T-helper 22 cell (primary cell): Measurements from ENCODE around the gene LORICRIN.
"Not testable (repeated sequence)": the region's sequence is repeated elsewhere in the genome, so short reads cannot be mapped to it uniquely, and the experiment has no call there.

Experiments
- DNase-seq: peaks from one replicate; pipeline ENCODE4 v3.0.0-alpha.2; 2020; ENCODE audit warnings: low read depth

LORICRIN gene, protein sequence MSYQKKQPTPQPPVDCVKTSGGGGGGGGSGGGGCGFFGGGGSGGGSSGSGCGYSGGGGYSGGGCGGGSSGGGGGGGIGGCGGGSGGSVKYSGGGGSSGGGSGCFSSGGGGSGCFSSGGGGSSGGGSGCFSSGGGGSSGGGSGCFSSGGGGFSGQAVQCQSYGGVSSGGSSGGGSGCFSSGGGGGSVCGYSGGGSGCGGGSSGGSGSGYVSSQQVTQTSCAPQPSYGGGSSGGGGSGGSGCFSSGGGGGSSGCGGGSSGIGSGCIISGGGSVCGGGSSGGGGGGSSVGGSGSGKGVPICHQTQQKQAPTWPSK

GRCh38 chr1:153259387-153259786 lies at the start of gene LORICRIN:
TSS of gene LORICRIN (plus strand) at chr1:153259687. CDS start at chr1:153260950, 1,263 bp downstream.
- no peak for DNase-seq

DNA sequence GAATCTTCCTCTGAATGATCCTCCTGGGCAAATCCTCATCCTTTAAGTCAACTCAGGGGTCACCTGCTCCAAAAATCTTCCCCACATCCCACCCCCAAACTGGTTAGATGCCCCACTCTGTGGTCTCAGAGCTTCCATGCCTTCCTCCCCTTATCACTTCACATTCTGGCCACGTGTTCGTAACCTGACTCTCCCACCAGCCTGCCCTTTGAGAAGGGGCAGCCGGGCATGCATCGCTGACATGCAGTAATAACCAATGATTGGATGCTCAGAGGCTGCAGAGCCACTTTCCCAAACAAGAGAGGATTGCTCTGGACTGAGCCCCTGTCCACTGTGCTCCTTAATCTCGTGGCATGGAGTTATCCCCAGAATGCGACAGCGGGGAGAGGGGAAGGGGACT lies 49.3 kb upstream of the LORICRIN start:
- DNase-seq = no peak

- no peak for DNase-seq
These were observed 47.3 kb upstream of the LORICRIN start for GRCh38 chr1:153212201-153212600.

GRCh38 chr1:153213519-153213918 lies 46.0 kb upstream of the LORICRIN start:
- DNase-seq = no peak

- no peak for DNase-seq
These were observed 42.3 kb upstream of the LORICRIN start, which contains the start of gene PRR9 for GRCh38 chr1:153217212-153217611. TSS of gene PRR9 (plus strand) at chr1:153217584. CDS start at chr1:153218145, 561 bp downstream.

GRCh38 chr1:153217744-153218416 lies 41.6 kb upstream of the LORICRIN start:
- no peak for DNase-seq

- no peak for DNase-seq
These were observed 38.7 kb upstream of the LORICRIN start for GRCh38 chr1:153220606-153221303.

DNA sequence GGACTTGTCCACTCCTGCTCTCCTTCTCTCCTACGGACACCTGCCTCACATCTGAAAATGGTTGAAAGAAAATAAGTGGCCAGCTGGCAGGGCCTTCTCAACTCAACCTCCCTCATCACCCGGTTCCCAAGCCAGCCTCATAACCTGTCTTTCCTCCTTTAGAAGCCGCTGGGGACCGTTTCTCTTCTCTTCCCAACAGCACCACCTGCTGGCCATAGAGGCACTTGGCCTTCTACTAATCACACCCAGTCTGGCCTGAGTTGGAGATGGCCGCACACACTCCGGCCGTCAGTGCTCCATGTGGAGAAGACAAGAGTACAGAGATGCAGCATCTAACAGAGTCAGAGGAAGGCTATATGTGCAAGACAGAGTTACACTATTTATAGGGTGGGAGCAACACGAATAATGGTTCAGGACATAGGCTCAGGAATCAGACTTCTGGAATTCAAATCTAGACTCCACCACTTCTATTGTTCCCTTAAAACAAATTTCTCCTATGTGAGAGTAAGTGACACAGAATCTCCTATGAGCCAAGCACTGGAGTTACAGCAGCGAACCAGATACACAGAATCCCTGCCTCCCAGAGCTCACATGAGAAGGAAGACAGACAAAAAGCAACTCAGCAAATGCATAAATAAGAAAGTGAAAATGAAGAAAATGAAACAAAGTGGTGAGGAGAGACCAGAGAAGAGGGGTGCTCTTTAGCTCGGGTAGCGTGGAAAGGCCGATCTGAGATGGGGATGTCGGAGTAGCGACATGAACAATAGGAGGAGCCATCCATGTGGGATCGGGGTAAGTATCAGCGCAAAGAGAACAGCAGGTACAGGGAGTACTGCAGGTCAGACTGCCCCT lies 36.2 kb upstream of the LORICRIN start:
- DNase-seq = not testable (repeated sequence)

GRCh38 chr1:153227810-153228209 lies 31.7 kb upstream of the LORICRIN start:
- DNase-seq = no peak

DNA sequence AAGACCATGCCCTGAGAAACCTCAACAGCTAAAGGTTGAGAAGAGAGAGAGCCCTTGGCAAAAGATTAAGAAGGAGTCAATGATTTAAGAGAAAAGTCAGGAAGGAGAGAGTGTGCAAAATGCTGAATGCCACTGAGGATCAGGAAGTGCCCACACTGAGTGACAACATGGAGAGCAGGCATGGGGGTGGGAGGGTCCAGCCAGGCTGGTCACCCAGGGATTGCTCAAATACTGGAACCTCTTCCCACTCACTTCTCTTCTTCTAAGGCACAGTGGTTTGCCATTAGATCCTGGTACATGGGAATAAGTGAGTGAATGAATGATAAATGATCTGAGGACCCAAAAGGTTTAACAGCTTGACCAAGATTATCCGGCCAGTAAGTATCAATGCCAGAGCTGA lies 31.0 kb upstream of the LORICRIN start:
- DNase-seq = no peak

DNA sequence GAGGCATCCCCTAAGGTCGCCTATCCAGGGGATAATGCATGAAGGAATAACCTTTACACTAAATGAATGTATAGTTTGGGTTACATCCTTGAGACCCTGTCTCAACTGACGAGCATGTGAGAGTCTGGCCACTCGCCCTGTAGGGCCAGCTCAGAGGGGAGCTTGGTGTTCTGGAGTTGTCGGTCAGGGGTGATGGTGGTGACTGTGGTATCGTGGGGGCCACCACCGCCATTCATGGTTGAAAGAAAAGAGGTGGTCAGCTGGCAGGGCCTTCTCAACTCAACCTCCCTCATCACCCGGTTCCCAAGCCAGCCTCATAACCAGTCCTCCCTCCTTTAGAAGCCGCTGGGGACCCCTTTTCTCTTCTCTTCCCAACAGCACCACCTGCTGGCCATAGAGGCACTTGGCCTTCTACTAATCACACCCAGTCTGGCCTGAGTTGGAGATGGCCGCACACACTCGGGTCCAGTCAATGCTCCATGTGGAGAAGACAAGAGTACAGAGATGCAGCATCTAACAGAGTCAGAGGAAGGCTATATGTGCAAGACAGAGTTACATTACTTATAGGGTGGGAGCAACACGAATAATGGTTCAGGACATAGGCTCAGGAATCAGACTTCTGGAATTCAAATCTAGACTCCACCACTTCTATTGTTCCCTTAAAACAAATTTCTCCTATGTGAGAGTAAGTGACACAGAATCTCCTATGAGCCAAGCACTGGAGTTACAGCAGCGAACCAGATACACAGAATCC lies 30.2 kb upstream of the LORICRIN start:
- not testable (repeated sequence) for DNase-seq

DNA sequence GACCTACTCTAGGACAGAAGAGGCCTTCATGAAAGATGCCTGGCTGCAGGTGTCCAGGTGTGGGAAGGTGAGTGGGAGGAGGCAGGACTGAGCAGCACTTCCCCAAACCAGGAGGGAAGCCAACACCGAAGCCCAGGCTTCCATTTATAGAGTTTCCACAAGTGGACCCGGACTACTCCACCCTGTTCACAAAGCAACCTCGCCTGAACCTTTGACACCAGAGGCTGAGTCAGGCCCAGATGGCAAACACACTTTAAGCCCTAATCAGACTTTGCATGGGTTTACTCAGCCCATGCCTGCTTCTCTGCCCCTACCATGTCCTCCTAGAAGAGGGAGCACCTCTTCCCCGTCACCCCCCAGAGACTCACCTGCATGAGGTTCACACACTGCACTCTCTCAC lies 28.1 kb upstream of the LORICRIN start:
- DNase-seq = no peak

DNA sequence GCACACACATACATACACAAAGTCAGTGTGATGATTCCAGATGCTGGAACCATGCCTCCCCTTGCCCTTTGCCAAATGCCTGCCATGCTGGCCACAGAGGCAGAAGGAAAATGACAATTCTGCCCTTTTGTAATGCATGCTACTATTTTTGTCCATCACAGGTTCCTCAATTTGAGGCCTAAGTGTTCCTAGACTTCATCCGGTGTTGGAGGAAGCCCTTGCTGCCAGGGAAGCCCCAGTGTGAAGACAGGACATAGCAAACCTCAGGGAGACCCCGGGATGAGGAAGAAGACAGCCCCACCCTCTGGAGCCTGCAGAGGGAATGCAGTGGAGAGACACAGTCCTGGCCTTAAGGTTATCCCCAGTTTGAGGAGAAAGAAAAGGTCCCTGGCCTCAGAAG lies 27.7 kb upstream of the LORICRIN start:
- DNase-seq = no peak

DNA sequence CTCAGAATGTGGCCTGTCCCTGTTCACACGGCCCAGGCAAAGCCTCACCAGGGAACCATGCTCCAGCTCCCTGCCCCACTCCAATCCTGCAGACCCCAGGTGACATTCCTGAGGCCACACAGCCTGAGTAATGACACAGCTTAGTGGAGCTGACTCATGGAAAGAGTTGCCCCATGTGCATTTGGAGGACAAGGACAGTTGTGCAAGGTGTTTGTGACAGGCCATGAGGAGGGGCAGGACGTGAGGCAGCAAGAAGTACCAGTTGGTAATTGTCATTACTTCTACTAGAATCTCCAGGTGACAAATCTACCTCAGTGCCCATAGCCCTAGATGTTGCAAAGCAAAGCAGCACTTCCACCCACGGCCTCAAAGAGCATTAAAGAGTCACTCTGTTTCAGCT lies 26.9 kb upstream of the LORICRIN start:
- DNase-seq = no peak

GRCh38 chr1:153233448-153233847 lies 26.0 kb upstream of the LORICRIN start:
- no peak for DNase-seq

DNA sequence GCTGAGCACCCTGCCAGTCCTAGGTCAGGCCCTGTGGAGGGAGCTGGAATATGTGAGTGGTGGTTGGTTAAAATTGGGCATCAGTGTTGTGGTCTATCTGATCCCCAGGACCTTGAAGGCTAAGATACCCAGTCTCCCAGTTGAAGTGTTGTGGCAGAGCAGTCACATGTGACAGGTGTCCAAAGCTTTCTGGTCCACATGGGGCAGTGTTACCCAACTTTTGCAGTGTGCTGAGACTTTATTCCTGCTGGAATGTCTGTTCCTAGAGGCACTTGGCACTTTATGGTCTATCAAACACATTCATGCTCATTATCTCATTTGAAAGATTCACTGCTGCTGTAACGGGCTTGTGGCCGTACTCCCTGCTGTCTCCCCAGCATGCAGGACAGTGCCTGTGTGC lies 21.0 kb upstream of the LORICRIN start:
- DNase-seq = no peak

GRCh38 chr1:153242160-153242559 lies 17.3 kb upstream of the LORICRIN start:
- DNase-seq = no peak

DNA sequence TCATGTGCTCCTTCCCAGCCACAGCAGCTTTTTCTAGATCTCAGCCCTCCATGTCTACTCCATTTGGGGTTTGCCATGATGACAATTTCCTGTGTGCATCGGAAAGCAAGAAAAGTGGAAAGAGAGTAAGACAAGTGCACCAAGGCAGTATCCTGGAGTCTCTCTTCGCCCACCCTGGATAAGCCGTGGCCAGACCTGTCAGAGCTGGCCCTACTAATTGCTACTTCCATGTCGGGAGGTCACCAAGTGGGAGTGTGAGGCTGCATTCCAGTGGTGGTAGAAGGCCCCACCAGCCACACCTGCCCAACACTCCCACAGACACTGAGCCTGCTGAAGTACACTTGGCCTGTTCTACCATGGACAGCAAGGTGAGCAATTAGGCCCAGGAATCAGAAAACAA lies 14.0 kb upstream of the LORICRIN start:
- DNase-seq = no peak

GRCh38 chr1:153246018-153246417 lies 13.5 kb upstream of the LORICRIN start:
- DNase-seq = no peak

DNA sequence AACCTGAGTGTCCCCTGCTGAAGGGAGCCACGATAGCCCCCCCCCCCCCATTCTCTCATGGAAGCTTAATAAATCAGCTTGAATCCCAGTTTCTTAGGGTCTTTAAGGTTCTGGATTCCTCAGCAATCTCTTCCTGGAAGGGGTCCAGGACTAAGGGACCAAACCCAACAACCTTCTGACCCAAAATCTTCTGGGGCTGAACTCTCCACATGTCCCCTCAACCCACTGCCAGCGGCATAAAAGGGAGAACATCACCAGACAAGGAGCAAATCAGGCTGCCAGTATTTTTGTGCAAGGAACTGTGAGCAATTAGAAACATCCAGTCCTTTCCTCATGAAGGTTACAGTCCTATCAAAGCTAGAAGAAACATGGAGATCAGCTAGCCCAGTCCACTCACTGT lies 12.7 kb upstream of the LORICRIN start:
- DNase-seq = no peak

GRCh38 chr1:153248176-153248879 lies 11.2 kb upstream of the LORICRIN start:
- no peak for DNase-seq
